ENCODE measurements around the gene KRABD2.
A peak's percentile ranks its signal among the peaks of the same experiment; 100 is the strongest.
"Not testable (repeated sequence)": the region's sequence is repeated elsewhere in the genome, so short reads cannot be mapped to it uniquely, and the experiment has no call there.

Gene KRABD2

GRCh38 chr17:8350339-8350738 lies 26.2 kb downstream of the KRABD2 start:
- peaks cover 1% of the 10 kb centered on the region for H3K4me1 Mint-ChIP-seq (ENCODE audit: low read depth)

GRCh38 chr17:8347001-8347400 lies 29.5 kb downstream of the KRABD2 start:
- H3K9me3 Mint-ChIP-seq; H3K27ac Mint-ChIP-seq; H3K36me3 Mint-ChIP-seq (ENCODE audit: low read depth); CTCF ChIA-PET; H3K4me3 Mint-ChIP-seq; intact Hi-C loops (cut with micrococcal nuclease); H3K4me1 Mint-ChIP-seq (ENCODE audit: low read depth); DNase-seq: not testable (repeated sequence)
- H3K27me3 Mint-ChIP-seq (ENCODE audit: low read depth) = peaks cover 16% of the 10 kb centered on the region

More at GRCh38 chr17:8350339-8350738, 26.2 kb downstream of the KRABD2 start:
- Mint-ChIP-seq H3K9me3 (no peaks in the 10 kb centered on the region), H3K4me3 (no peak overlapping the region), H3K27me3 (ENCODE audit: low read depth) (peaks cover 14% of the 10 kb centered on the region), H3K36me3 (ENCODE audit: low read depth) (no peaks in the 10 kb centered on the region), H3K27ac (no peak overlapping the region)
- CTCF ChIA-PET = no interaction called here
- intact Hi-C loops (cut with micrococcal nuclease) = no loop called here
- no peak for DNase-seq

GRCh38 chr17:8345951-8346665 lies 30.4 kb downstream of the KRABD2 start:
- Mint-ChIP-seq H3K27ac (no peak overlapping the region), H3K27me3 (ENCODE audit: low read depth) (peaks cover 16% of the 10 kb centered on the region), H3K36me3 (ENCODE audit: low read depth) (no peaks in the 10 kb centered on the region), H3K9me3 (no peaks in the 10 kb centered on the region), H3K4me3 (no peak overlapping the region), H3K4me1 (ENCODE audit: low read depth) (peaks cover 1% of the 10 kb centered on the region)
- CTCF ChIA-PET = interaction anchor here (0.6 kb wide), 2 partner anchors 42 to 1494 kb away, joined by 3 to 5 read pairs; no protein-coding TSS in a partner anchor
- intact Hi-C loops (cut with micrococcal nuclease) = no loop called here
- no peak for DNase-seq

DNA sequence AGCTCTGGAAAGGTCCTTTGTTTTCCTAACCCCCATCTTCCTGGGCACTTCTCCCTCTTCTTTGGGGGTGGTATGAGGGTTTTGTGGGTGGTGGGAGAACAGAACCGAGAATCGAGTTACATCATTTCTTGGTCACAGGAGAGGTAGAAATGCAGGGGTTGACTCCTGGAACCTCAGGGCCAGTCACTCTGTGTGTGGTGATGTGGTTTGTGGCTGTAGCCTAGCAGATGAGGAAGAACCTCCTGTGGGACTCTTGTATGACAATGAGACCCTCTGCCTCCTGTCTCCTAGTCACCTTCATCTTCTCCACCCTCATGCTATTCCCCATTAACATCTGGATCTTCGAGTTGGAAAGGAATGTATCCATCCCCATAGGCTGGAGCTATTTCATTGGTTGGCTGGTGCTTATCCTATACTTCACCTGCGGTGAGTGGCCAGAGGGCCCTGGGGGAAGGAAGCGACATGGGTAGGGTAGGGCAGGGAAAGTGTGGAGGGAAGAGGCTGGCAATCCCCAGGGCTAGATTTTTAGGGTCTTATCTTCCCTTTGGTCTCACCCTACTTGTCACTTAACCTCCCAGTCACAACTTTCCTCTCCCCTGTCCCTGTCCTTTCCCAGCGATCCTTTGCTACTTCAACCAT lies 31.3 kb downstream of the KRABD2 start:
- H3K4me1 Mint-ChIP-seq (ENCODE audit: low read depth) = peaks cover 1% of the 10 kb centered on the region
- no peaks in the 10 kb centered on the region for H3K36me3 Mint-ChIP-seq (ENCODE audit: low read depth)
- no peaks in the 10 kb centered on the region for H3K9me3 Mint-ChIP-seq
- intact Hi-C loops (cut with micrococcal nuclease) = no loop called here
- no peak overlapping the region for H3K4me3 Mint-ChIP-seq
- peaks cover 16% of the 10 kb centered on the region for H3K27me3 Mint-ChIP-seq (ENCODE audit: low read depth)
- H3K27ac Mint-ChIP-seq = no peak overlapping the region
- DNase-seq = no peak
- CTCF ChIA-PET = interaction anchor here (0.8 to 1.0 kb wide), 2 partner anchors 44 to 272 kb away, joined by 3 to 4 read pairs; no protein-coding TSS in a partner anchor

- CTCF ChIA-PET = no interaction called here
- Mint-ChIP-seq H3K27ac (no peak overlapping the region), H3K36me3 (ENCODE audit: low read depth) (no peaks in the 10 kb centered on the region), H3K4me3 (no peak overlapping the region), H3K9me3 (no peaks in the 10 kb centered on the region), H3K27me3 (ENCODE audit: low read depth) (peaks cover 2% of the 10 kb centered on the region), H3K4me1 (ENCODE audit: low read depth) (peaks cover 12% of the 10 kb centered on the region)
- intact Hi-C loops (cut with micrococcal nuclease) = no loop called here
- DNase-seq = no peak
These were observed 35.0 kb downstream of the KRABD2 start for GRCh38 chr17:8341456-8341855.

- CTCF ChIA-PET = interaction anchor here (0.6 to 1.8 kb wide), 2 partner anchors 13 to 39 kb away, joined by 3 to 10 read pairs; no protein-coding TSS in a partner anchor
- H3K9me3 Mint-ChIP-seq = no peaks in the 10 kb centered on the region
- H3K36me3 Mint-ChIP-seq (ENCODE audit: low read depth) = no peaks in the 10 kb centered on the region
- no peak for DNase-seq
- H3K27me3 Mint-ChIP-seq (ENCODE audit: low read depth) = no peaks in the 10 kb centered on the region
- H3K4me3 Mint-ChIP-seq = no peak within 1 kb of the TSS
- peaks cover 12% of the 10 kb centered on the region for H3K4me1 Mint-ChIP-seq (ENCODE audit: low read depth)
- intact Hi-C loops (cut with micrococcal nuclease) = no loop called here
- H3K27ac Mint-ChIP-seq = no peak within 1 kb of the TSS
These were observed 37.0 kb downstream of the KRABD2 start, which contains the start of gene ODF4 for GRCh38 chr17:8339540-8339939. Gene ODF4 (plus strand): TSS chr17:8339840. CDS start chr17:8340052, 212 bp downstream.

- H3K4me1 Mint-ChIP-seq (ENCODE audit: low read depth) = peaks cover 12% of the 10 kb centered on the region
- CTCF ChIA-PET = interaction anchor here (0.6 to 1.8 kb wide), 3 partner anchors 13 to 220 kb away, joined by 3 to 10 read pairs (median 4); no protein-coding TSS in a partner anchor
- no peak overlapping the region for H3K4me3 Mint-ChIP-seq
- intact Hi-C loops (cut with micrococcal nuclease) = no loop called here
- no peaks in the 10 kb centered on the region for H3K36me3 Mint-ChIP-seq (ENCODE audit: low read depth)
- H3K27ac Mint-ChIP-seq = no peak overlapping the region
- H3K9me3 Mint-ChIP-seq = no peaks in the 10 kb centered on the region
- H3K27me3 Mint-ChIP-seq (ENCODE audit: low read depth) = no peaks in the 10 kb centered on the region
- no peak for DNase-seq
These were observed 37.8 kb downstream of the KRABD2 start for GRCh38 chr17:8338753-8339140.

- Mint-ChIP-seq H3K36me3 (ENCODE audit: low read depth) (no peaks in the 10 kb centered on the region), H3K9me3 (no peaks in the 10 kb centered on the region), H3K4me1 (ENCODE audit: low read depth) (peaks cover 12% of the 10 kb centered on the region), H3K27me3 (ENCODE audit: low read depth) (no peaks in the 10 kb centered on the region), H3K27ac (peak overlapping the region; percentile 43), H3K4me3 (no peak overlapping the region)
- DNase-seq = peak; percentile 27
- CTCF ChIA-PET = interaction anchor here (0.8 to 1.8 kb wide), 3 partner anchors 12 to 245 kb away, joined by 4 to 10 read pairs (median 4); no protein-coding TSS in a partner anchor
- intact Hi-C loops (cut with micrococcal nuclease) = no loop called here
These were observed 38.4 kb downstream of the KRABD2 start for GRCh38 chr17:8337802-8338752.

DNA sequence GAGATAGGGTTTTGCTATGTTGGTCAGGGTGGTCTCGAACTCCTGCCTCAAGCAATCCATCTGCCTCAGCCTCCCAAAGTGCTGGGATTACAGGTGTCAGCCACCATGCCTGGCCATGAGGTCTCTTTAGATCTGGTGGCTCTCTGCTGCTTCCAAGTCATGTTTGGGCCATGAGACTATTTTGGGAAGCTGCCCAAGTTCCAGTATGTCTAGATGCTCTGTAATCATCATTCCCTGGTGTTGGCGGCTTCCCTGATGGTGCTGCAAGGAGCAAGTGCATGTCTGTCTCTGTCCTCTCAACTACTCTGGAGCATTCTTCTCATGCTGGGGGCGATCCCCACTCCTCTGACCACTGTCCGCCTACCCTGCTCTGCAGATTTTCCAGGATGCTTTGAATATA lies 43.2 kb downstream of the KRABD2 start:
- Mint-ChIP-seq H3K27me3 (ENCODE audit: low read depth) (peaks cover 3% of the 10 kb centered on the region), H3K4me3 (no peak overlapping the region), H3K27ac (no peak overlapping the region), H3K4me1 (ENCODE audit: low read depth) (peaks cover 7% of the 10 kb centered on the region), H3K36me3 (ENCODE audit: low read depth) (no peaks in the 10 kb centered on the region), H3K9me3 (no peaks in the 10 kb centered on the region)
- intact Hi-C loops (cut with micrococcal nuclease) = no loop called here
- CTCF ChIA-PET = interaction anchor here (1.1 kb wide), 1 partner anchor 33 kb away, joined by 3 read pairs; no protein-coding TSS in a partner anchor
- no peak for DNase-seq

GRCh38 chr17:8332688-8333087 lies 43.8 kb downstream of the KRABD2 start:
- no peaks in the 10 kb centered on the region for H3K9me3 Mint-ChIP-seq
- DNase-seq = no peak
- H3K4me3 Mint-ChIP-seq = no peak overlapping the region
- peaks cover 1% of the 10 kb centered on the region for H3K4me1 Mint-ChIP-seq (ENCODE audit: low read depth)
- no peak overlapping the region for H3K27ac Mint-ChIP-seq
- H3K36me3 Mint-ChIP-seq (ENCODE audit: low read depth) = no peaks in the 10 kb centered on the region
- intact Hi-C loops (cut with micrococcal nuclease) = no loop called here
- CTCF ChIA-PET = interaction anchor here (1.1 kb wide), 1 partner anchor 32 kb away, joined by 3 read pairs; no protein-coding TSS in a partner anchor
- peaks cover 8% of the 10 kb centered on the region for H3K27me3 Mint-ChIP-seq (ENCODE audit: low read depth)

DNA sequence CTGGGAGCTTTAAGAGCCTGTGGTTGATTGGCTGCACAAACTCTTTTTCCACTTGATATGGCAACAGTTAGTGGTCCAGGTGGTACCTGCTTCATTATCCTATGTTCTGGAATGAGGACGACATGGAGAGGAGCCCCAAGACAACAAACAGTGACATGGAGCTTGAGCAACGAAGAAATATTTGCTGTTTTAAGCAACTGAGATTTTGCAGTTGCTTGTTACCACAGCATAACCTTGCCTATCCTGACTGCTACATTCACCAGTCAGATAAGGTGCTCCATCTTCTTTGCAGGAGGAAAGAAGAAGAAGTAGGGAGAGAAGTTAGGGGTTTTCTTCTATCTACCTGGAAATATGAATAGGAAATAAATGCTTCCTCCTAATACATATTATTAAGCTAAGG lies 44.4 kb downstream of the KRABD2 start:
- intact Hi-C loops (cut with micrococcal nuclease) = no loop called here
- CTCF ChIA-PET = no interaction called here
- H3K4me3 Mint-ChIP-seq = no peak overlapping the region
- H3K9me3 Mint-ChIP-seq = no peaks in the 10 kb centered on the region
- no peak for DNase-seq
- H3K27me3 Mint-ChIP-seq (ENCODE audit: low read depth) = peaks cover 12% of the 10 kb centered on the region
- no peaks in the 10 kb centered on the region for H3K36me3 Mint-ChIP-seq (ENCODE audit: low read depth)
- no peak overlapping the region for H3K27ac Mint-ChIP-seq
- peaks cover 6% of the 10 kb centered on the region for H3K4me1 Mint-ChIP-seq (ENCODE audit: low read depth)

DNA sequence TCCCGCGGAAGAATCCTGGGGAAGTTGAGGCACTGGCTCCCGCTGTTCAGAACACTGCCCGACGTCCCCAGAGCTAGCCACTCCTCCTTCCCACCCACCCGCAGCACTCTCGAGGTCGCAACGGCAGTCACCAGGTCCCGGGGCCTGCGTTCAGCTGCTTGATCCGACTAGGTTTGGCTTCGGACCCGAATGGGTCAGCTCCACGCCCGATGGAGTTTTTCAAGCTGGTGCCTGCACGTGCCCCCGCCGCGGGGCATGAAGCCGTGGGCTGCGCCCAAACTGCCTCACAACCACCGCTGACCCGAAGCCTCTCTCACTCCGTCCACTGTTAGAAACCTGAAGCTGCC lies 49.2 kb downstream of the KRABD2 start:
- no peak overlapping the region for H3K27ac Mint-ChIP-seq
- H3K4me3 Mint-ChIP-seq = peak overlapping the region; percentile 65
- no peaks in the 10 kb centered on the region for H3K36me3 Mint-ChIP-seq (ENCODE audit: low read depth)
- peaks cover 34% of the 10 kb centered on the region for H3K27me3 Mint-ChIP-seq (ENCODE audit: low read depth)
- no peaks in the 10 kb centered on the region for H3K9me3 Mint-ChIP-seq
- no peak for DNase-seq
- H3K4me1 Mint-ChIP-seq (ENCODE audit: low read depth) = peaks cover 18% of the 10 kb centered on the region
- CTCF ChIA-PET = interaction anchor here (0.6 to 2.1 kb wide), 3 partner anchors 11 to 27 kb away, joined by 3 to 10 read pairs (median 10); no protein-coding TSS in a partner anchor
- intact Hi-C loops (cut with micrococcal nuclease) = no loop called here

Measured in activated naive CD4-positive, alpha-beta T cell treated with anti-CD3 and anti-CD28 coated beads for 36 hours (primary cell).